ENCODE results near the gene SYNGR4. TPM values are rescaled to one million over a fixed set of nuclear protein-coding genes. Genes with fewer than 3 reads are reported as not detected.
A peak's percentile ranks its signal among the peaks of the same experiment; 100 is the strongest.

The SYNGR4 gene
- total RNA-seq, 1 donor from 2014 or later, result not detected

DNA sequence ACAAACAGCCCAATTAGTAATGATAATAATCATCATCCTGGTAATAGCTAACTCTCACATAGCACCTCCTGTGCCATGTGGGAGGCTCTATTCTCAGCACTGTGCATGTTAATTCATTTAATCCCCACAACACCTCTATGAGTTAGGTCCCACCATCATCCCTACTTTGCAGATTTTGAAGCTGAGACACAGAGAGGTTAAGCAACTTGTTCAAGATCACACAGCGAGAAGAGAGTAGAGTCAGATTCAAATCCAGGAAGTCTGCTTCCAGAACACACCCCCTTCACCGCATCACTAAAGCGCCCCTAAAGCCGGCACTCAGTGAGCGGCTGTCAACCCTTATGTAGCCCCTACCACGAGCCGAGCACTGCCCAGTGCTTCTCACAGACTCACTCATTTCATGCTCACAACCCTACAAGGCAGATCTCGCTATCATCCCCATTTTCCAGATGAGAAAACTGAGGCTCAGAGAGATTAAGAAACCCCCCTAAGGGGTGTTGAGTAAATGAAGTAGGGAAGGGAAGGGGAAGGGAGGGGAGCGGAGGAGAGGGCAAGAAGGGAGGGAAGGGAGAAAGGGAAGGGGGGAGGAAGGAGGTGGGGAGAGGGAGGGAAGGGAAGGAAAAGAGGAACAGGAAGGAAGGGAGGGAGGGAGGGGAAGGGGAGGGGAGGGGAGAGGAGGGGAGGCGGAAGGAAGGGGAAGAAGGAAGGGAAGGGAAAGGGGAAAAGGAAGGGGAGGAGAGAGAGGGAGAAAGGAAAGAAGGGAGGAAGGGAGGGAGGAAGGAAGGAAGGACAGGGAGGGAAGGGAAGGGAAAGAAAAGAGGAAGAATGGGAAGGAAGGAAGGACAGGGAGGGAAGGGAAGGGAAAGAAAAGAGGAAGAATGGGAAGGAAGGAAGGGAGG, 22.4 kb upstream of the SYNGR4 start:
- no peak for DNase-seq

DNA sequence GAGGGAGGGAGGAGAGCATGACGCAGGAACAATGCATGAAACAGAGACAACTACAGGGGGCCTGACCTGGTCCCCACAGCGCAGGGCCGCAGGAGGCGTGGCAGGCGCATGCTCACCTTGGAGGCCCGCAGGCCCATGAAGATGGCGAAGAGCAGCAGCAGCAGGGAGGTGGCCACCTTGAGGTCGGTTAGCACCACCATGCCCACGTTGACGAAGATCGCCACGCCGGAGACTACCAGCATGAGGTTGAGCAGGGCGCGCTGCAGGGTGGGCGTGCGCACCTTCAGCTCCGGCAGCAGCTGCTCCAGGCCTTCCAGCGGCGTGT, 21.8 kb upstream of the SYNGR4 start:
- DNase-seq, result no peak

DNA sequence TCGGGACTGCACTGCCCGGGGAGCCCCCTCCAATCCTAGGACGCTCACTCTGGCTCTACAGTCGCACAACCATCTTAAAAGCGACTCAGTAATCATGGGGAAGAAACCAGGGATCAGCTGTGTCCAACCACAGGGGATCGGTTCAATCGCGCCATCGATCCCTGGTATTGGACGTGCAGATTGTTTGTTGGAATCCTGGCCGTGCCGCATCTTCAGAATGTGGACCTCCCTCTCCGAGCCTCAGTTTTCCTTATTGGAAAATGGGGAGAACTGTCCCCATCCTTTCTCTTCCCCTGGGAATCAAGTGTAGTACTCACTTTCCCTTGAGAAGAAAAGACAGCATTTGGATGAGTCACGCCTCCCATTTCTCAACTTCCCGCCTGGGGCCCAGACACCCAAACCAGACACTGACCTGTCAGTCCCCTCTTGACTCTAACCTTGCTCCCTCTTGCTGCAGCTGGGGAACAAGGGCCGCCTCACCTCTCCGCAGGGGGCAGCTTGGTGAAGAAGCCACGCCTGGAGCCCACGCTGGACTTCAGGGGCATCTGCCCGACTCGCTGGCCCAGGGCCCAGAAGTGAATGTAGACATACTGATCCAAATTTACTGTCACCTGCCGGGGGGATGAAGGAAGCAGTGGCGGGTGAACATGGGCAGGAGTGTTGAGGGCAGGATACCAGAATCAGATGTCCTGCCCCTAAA, 21.2 kb upstream of the SYNGR4 start:
- DNase-seq, result no peak

DNA sequence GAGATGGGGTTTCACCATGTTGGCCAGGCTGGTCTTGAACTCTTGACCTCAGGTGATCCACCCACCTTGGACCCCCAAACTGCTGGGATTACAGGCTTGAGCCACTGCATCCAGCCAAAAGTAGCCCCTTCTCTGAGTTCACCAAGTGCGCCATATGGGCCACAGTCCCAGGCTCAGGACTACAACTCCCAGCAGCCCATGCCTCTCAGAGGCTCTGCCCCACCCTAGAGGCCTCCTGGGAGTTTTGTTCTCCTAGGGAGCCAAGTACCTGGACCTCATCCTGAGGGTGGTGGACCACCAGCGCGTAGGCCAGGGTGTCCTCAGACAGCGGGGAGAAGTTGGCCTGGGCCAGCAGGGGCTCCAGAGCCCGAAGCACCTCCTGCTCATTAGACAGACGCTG, 19.3 kb upstream of the SYNGR4 start:
- no peak for DNase-seq

DNA sequence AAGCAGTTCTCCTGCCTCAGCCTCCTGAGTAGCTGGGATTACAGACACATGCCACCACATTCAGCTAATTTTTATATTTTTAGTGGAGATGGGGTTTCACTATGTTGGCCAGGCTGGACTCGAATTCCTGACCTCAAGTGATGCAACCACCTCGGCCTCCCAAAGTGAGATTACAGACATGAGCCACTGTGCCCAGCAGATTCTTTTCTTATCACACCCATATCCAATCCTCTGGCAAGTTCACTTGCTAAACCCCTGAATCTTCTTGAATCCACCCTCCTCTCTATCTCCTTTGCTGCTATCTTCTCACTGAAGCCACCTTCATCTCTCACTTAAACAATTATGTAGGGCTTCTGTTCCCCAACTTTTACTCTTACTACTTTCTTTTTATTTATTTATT, 18.0 kb upstream of the SYNGR4 start:
- DNase-seq, result no peak

DNA sequence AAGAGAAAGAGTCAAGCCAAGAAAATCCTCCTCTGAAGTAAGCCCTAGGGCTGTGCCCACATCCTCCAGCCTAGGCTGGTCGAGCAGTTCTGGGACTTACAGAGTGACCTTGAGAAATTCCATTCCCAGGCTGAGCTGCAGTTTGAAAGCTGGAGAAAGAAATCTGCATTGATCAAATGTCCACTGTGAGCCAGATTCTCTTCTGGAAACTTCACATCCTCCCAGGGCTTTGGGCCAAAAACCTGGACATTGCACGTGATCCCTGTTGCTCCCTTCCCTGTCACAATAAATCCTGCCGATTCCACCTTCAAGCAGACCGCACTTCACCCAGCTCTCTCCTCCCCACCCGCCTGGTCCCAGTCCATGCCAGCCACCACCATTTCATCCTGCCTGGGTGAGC, 16.1 kb upstream of the SYNGR4 start:
- DNase-seq, result peak; percentile 75

DNA sequence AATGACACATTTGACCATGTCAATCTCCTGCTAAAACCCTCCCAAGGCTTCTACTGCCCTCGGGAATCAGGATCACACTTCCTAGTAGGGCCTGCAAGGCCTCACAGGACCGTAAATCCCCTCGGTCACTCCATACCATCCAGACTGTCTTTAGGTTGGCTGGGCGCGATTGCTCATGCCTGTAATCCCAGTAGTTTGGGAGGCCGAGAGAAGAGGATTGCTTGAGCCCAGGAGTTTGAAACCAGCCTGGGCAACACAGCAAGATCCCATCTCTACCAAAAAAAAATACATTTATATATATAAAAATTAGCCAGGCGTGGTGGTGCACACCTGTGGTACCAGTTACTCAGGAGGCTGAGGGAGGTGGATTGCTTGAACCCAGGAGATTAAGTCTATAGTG, 15.4 kb upstream of the SYNGR4 start:
- DNase-seq, result no peak

DNA sequence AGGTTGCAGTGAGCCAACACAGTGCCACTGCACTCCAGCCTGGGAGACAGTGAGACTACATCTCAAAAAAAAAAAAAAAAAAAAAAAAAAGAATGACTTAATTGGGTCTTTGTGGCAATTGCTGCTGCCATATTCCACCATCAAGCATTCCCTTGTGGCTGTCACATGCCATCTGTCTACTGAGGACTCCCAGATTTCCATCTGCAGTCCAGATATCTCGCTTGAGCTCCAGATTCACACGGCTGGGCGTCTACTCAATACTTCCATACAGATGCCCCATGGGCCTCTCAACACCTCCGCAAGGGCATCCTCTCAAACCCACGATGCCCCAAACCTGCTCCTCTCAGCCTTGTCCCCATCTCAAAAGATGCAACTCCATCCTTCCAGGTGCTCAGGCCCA, 13.3 kb upstream of the SYNGR4 start:
- DNase-seq, result no peak

DNA sequence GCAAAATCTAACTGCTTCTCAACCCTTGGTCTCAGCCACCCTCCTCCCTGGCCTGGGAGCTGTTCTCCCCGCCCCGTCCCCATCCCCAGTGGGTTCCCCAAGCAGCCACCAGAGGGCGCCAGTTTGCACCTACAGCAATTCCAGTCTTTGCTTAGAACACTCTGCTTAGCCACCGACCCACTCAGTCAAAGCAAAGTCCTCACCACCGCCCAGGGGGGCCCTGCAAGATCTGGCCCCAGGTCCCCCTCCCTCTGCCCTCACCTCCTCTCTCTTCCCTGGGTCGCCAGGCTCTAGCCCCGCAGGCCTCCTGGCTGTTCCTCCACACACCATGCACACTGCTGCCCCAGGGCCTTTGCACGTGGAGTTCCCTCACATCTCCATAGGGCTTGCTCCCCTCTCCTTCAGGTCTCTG, 12.8 kb upstream of the SYNGR4 start:
- DNase-seq, result peak; percentile 80

DNA sequence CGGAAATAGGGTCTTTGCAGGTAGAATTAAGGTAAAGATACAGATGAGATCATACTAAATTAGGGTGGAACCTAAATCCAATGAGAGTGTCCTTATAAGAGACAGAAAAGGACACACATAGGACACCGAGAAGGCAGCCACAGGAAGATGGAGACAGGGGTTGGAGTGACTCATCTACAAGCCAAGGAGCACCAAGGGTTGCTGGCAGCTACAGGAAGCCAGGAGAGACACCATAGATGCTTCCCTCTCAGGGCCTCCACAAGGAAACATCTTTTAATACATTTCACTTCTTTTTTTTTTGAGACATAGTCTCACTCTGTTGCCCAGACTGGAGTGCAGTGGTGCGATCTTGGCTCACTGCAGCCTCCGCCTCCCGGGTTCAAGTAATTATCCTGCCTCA, 10.5 kb upstream of the SYNGR4 start:
- no peak for DNase-seq

DNA sequence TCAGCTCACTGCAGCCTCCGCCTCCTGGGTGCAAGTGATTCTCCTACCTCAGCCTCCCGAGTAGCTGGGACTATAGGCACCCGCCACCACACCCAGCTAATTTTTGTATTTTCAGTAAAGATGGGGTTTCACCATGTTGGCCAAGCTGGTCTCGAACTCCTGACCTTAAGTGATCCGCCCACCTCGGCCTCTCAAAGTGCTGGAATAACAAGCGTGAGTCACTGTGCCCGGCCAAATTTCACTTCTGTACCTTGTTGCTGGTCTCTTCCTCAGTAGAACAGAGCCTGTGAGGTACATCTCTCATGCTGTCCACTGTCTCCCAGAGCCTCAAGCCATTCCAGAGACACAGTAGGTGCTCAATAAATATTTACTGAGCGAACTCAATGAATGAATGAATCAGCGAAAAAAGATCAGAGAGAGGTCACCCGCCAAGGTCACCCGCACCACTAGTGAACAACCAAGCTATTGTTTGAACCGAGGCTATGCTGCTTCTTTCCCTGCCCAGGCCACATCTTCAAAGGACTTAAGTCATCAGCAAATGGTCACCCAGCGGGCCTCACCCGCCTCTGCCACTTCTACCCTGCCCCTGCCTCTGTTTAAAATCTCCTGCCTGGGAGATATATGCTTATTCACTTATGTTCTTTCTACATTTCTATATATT, 9.7 kb upstream of the SYNGR4 start:
- no peak for DNase-seq

DNA sequence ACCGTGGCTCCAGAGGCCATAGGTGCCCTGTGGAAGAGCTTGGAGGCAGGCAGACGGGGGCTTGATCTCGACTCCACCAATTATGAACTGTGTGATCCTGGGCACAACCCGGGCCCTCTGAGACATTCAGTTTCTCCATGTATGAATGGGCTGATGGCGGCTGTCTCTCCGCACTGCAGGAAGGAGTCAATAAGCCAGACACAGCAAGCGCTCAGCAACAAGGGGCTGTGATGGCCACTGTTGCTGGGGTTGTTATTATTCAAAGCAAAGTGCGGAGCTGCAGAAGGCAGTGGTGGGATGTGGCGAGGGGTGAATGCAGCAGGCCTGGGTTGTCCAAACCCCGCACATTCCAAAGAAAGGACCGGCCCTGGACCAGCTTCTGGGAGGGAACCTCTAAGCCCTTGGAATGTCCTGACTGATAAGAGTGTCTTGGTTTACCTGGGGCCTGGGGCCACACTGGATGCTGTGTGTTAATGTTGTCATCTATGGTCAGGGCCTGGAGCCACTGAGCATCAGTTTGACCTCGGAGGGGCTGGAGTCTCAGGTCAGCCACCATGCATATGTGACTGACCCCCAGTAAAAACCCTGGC, 8.7 kb upstream of the SYNGR4 start:
- no peak for DNase-seq

DNA sequence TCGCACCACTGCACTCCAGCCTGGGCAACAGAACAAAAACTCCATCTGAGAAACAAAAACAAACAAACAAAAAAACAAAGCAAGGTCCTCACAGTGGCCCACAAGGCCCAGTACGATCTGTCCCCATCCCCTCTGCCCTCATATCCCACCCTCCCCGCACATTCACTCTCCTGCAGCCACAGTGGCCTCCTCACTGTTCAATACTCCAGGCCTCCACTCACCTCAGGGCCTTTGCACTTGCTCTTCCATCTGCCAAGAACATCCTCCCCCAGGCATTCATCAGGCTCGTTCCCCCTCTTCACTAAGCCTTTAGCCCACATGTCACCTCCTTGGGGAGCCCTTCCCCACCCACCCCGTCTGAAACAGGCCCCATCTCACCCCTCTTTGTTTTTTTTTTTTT, 5.0 kb upstream of the SYNGR4 start:
- no peak for DNase-seq

DNA sequence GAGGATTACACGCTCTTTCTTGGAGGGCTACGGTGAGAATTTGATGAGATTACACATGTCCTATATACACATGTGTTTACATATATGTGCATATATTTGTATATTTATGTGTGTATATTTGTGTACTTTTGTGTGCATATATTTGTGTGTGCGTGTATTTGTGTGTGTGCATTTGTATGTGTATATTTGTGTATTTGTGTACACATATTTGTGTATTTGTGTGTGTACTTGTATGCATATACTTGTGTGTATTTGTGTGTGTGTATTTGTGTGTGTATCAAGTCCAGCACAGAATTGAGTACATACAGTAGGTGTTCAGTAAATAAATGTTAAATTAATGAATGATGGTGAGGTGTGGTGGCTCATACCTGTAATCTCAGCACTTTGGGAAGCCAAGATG, 2.3 kb upstream of the SYNGR4 start:
- DNase-seq, result no peak

DNA sequence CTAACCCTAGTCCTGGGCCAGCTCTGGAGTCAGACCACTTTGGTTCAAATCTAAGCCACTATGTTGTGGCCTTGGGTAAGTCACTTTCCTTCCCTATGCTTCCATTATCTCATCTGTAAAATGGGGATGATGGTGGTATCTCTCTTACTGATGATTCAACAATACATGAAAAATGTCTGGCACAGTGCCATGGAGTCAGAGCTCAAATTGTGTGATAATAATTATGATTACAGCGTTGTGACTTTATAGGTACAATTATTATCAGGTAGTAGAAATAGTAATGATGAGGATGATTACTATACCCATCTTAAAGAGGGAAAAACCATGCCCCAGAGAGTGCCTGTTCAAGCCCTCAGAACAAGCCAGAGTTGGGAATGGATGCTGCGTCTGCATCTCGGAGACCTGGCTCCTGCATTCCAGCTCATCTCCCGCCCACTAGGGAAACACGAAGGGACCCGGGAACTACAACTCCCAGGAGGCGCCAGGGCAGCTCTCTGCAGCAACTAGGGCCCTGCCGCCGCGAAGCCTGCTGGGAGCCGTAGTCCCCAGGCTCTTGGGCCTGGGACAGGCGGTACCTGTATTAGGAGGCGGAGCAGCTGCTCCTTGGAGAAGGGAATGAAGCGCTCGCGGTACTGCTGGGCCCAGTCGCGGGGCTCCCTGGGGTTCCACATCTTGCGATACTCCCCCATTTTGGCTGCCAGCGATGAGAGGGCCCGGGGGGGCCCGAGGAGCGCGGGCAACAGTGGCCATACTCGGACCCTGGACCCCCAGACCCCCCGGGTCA, 1.3 kb upstream of the SYNGR4 start:
- peak; percentile 97 for DNase-seq

DNA sequence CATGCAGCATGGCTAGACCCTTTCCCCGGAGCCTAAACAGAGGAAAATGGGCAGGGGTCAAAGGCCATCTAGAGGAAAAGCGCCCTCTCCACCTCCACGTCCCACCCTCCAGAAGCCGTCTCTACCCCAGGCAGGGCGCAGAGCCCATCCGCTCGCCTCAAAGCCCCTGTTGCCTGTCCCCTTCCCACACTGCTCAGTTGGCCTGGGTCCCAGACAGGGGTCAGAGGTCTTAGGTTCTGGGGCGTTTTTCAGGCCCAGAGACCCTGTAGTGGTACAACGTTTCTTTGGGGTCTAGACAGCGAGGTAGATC, 712 bp upstream of the SYNGR4 start:
- DNase-seq, result no peak

DNA sequence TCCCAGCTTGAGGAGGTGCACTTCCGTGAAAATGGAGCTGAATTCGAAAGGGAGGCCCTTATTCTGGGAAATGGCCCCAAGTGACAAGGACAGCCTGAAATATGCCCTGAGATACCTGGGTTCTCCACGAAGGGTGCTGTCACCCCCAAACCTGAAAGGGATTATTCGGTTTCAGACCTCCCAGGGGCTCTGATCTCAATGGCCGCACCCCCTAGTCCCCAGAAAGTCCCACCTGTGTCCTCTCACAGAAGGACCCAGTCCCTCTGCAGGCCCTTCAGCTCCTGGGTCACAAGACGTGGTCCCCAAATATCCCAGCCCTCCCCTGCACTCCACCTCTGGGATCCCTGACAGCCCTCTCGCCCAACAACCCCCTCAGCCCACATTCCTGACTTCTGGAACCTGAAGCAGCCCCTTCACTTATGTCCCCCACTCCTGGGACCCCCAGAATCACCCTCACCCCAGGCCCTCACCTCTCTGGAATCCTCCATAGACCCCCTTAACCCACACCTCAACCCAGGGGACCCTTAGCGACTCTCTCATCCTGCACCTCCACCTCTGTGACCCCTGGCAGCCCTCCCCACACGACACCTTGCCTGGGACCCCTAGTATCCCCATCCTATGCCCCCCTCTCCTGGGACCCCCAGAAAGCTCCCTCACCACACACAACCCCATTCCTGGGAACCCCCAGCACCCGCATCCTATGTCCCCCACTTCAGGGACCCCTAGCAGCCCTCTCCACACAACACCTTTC, 606 bp downstream of the SYNGR4 start:
- no peak for DNase-seq

DNA sequence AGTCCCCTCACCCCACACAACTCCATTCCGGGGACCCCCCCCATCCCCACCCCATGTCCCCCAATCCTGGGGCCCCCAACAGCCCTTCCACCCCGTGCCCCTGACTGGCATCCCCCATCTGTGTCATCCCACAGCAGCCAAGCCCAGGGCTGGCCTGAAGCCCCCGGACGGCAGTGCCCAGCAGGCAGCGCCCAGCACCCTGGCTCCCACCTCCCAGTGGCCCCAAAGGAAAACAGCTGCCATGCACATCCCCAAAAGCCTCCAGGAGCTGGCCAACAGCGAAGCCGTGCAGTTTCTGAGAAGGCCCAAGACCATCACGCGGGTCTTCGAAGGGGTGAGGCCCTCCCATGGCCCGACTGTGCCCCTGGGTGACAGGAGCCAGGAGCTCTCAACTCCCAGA, 1.4 kb downstream of the SYNGR4 start:
- no peak for DNase-seq

DNA sequence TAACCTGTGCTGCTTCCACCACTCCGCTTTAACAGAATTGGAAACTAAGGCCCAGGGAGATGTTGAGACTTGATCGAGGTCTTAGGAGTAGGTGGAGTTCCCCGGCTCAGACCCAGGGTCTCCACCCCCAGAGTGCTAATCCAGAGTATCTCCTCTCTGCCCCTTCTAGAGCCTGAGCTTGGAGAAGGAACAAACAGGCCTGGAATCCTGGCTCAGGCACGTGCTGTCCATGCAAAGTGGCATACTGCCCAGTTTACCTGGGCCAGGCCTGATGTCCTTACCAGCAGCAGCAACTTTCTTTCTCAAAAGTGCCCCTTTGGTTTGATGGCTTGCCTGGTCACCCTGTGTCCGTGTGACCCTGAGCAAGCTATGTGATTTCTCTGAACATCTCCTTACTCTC, 3.7 kb downstream of the SYNGR4 start:
- DNase-seq, result no peak

DNA sequence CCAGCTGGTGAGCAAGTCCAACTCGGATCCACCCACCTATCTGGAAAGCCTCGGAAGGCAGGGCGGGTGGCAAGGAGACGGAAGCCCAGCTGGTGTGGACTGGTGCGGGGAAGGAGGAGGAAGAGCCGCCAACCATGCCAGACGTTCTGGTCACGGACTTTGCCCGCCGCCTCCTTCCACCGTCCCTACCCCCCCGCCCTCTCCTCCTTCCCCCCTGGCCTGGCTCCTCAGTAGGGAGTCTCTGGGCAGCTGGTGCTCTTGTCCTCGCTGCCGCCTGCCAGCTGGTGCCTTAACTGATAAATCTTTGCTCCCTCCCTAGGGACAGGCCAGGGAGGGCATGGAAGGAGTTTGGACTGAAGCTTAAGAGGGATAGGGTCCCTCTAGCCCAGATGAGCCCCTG, 4.8 kb downstream of the SYNGR4 start:
- no peak for DNase-seq

DNA sequence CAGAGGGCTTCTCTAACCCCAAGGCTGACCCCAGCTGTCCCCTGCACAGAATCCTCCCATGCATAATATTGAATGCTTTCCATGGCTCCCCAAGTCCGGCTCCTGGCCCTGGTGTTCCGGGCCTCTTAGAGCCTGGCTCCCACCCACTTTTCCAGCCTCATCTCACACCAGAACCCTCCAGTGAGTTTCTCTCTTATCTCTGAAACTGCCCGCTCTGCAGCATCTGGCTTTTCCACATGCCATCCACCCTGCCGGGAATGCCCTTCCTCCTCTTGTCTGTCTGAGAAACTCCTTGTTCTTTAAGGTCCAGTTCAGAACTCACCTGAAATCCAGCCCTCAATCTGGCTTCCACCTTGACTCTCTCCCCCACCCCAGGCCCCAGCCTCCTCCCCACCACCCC, 6.8 kb downstream of the SYNGR4 start:
- no peak for DNase-seq

DNA sequence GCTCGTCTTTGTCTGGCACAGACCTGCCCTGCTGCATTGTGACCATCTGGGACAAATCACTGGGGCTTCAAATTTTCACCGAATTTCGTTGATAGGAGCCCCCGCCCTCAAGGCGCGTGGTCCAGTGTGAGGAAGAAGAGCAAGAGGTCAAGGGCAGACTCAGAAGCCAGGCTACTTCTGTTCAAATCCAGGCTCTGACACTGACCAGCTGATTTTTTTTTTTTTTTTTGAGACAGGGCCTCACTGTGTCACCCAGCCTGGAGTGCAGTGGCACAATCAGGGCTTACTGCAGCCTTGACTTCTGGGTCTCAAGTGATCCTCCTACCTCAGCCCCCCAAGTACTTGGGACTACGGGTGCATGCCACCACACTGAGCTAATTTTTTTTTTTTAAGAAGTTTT, 7.2 kb downstream of the SYNGR4 start:
- no peak for DNase-seq
